ENCODE measurements around the gene IGSF23. TPM values are rescaled to one million over a fixed set of nuclear protein-coding genes. Genes with fewer than 3 reads are reported as not detected.

The IGSF23 gene
- total and polyA plus RNA-seq, 2 experiments from 2014 or later: not detected

DNA sequence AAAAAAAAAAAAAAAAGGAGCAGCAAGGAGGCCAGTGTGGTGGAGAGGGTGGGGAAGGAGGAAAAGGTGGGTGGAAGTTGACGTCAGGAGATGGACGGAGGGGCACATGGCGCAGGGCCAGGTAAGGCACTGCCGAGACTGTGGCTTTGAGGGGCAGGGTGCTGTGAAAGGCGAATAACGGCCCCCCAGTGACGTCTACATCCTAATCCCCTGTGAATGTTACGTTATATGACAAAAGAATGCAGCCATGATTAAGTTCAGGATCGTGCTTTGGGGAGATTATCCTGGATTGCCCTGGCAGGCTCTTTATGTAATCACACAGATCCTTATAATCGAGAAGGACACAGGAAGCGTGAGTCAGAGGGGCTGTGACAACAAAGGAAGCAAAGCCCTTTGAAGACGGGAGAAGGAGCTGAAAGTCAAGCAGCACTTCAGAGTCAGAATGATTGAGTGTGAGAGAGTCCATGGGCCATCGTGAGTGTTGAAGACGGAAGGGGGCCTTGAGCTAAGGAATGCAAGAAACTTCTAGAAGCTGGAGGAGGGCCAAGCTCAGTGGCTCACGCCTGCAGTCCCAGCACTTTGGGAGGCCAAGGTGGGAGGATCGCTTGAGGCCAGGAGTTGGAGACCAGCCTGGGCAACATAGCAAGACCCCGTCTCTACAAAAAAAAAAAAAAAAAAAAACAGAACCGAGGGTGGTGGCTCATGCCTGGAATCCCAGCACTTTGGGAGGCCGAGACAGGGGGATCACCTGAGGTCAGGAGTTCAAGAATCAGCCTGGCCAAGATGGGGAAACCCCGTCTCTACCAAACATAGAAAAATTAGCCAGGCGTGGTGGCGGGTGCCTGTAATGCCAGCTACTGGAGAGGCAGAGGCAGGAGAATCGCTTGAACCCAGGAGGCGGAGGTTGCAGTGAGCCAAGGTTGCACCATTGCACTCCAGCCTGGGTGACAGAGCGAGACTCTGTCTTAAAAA lies 71.8 kb downstream of the IGSF23 start:
- H3K27ac ChIP-seq (ENCODE audit: low read depth): no peak overlapping the region
- H3K79me2 ChIP-seq (replicated peaks; ENCODE audit: insufficient read depth): no peaks in the 10 kb centered on the region
- no peak overlapping the region for H3K4me2 ChIP-seq
- no peak for ATAC-seq
- TF ChIP-seq ZNF331 (CRISPR knock-in tag; IDR thresholded peaks at IDR 0.05; ENCODE audit: low read depth): no peak
- no peak for TF ChIP-seq CREB1 (CRISPR knock-in tag; IDR thresholded peaks at IDR 0.05; ENCODE audit: low read depth)
- H3K36me3 ChIP-seq (ENCODE audit: insufficient read depth): no peaks in the 10 kb centered on the region
- Mint-ChIP-seq H3K27me3 (ENCODE audit: insufficient read depth, low read depth, poor library complexity) (peaks cover 11% of the 10 kb centered on the region), H3K36me3 (ENCODE audit: low read depth) (no peaks in the 10 kb centered on the region), H3K9me3 (no peaks in the 10 kb centered on the region; the same call in 2 of the 3 replicates), H3K27ac (no peak overlapping the region), H3K4me1 (peaks cover 16% of the 10 kb centered on the region; the same call in 2 of the 3 replicates), H3K4me3 (no peak overlapping the region)
- H3K27me3 ChIP-seq (ENCODE audit: insufficient read depth): no peaks in the 10 kb centered on the region
- peak; percentile 60 for DNase-seq (ENCODE audit: low spot score)
- H3K4me3 ChIP-seq: no peak overlapping the region
- no peaks in the 10 kb centered on the region for H3K9me2 ChIP-seq (ENCODE audit: insufficient read depth)
- H3K4me1 ChIP-seq (ENCODE audit: insufficient read depth): 0 out of 2 replicates have a peak, but pooled peaks cover 6% of the 10 kb centered on the region
- no peaks in the 10 kb centered on the region for H4K20me1 ChIP-seq (replicated peaks; ENCODE audit: insufficient read depth)
- 0 out of 2 replicates have a peak overlapping the region, but pooled peaks have one; percentile 69 for H2AFZ ChIP-seq
- H3F3A ChIP-seq (replicated peaks; ENCODE audit: low read depth): no peaks in the 10 kb centered on the region

GRCh38 chr19:44685877-44686276 lies 72.5 kb downstream of the IGSF23 start:
- Histone ChIP-seq H3K4me3 (no peak overlapping the region), H3K9me2 (ENCODE audit: insufficient read depth) (no peaks in the 10 kb centered on the region), H3K4me1 (ENCODE audit: insufficient read depth) (0 out of 2 replicates have a peak, but pooled peaks cover 6% of the 10 kb centered on the region), H3K4me2 (no peak overlapping the region), H3K27ac (ENCODE audit: low read depth) (no peak overlapping the region), H3K79me2 (replicated peaks; ENCODE audit: insufficient read depth) (no peaks in the 10 kb centered on the region), H3F3A (replicated peaks; ENCODE audit: low read depth) (no peaks in the 10 kb centered on the region), H3K36me3 (ENCODE audit: insufficient read depth) (no peaks in the 10 kb centered on the region), H4K20me1 (replicated peaks; ENCODE audit: insufficient read depth) (no peaks in the 10 kb centered on the region), H2AFZ (no peak overlapping the region), H3K27me3 (ENCODE audit: insufficient read depth) (no peaks in the 10 kb centered on the region)
- Mint-ChIP-seq H3K27ac (no peak overlapping the region), H3K9me3 (no peaks in the 10 kb centered on the region; the same call in 2 of the 3 replicates), H3K36me3 (ENCODE audit: low read depth) (no peaks in the 10 kb centered on the region), H3K27me3 (ENCODE audit: insufficient read depth, low read depth, poor library complexity) (peaks cover 11% of the 10 kb centered on the region), H3K4me1 (peaks cover 16% of the 10 kb centered on the region; the same call in 2 of the 3 replicates), H3K4me3 (no peak overlapping the region)
- no peak for TF ChIP-seq NANOG (IDR thresholded peaks at IDR 0.05; ENCODE audit: borderline replicate concordance)
- no peak for TF ChIP-seq STAT1 (IDR thresholded peaks at IDR 0.05; ENCODE audit: unreplicated experiment)
- TF ChIP-seq ZNF331 (CRISPR knock-in tag; IDR thresholded peaks at IDR 0.05; ENCODE audit: low read depth): no peak
- TF ChIP-seq, protein P1, sequence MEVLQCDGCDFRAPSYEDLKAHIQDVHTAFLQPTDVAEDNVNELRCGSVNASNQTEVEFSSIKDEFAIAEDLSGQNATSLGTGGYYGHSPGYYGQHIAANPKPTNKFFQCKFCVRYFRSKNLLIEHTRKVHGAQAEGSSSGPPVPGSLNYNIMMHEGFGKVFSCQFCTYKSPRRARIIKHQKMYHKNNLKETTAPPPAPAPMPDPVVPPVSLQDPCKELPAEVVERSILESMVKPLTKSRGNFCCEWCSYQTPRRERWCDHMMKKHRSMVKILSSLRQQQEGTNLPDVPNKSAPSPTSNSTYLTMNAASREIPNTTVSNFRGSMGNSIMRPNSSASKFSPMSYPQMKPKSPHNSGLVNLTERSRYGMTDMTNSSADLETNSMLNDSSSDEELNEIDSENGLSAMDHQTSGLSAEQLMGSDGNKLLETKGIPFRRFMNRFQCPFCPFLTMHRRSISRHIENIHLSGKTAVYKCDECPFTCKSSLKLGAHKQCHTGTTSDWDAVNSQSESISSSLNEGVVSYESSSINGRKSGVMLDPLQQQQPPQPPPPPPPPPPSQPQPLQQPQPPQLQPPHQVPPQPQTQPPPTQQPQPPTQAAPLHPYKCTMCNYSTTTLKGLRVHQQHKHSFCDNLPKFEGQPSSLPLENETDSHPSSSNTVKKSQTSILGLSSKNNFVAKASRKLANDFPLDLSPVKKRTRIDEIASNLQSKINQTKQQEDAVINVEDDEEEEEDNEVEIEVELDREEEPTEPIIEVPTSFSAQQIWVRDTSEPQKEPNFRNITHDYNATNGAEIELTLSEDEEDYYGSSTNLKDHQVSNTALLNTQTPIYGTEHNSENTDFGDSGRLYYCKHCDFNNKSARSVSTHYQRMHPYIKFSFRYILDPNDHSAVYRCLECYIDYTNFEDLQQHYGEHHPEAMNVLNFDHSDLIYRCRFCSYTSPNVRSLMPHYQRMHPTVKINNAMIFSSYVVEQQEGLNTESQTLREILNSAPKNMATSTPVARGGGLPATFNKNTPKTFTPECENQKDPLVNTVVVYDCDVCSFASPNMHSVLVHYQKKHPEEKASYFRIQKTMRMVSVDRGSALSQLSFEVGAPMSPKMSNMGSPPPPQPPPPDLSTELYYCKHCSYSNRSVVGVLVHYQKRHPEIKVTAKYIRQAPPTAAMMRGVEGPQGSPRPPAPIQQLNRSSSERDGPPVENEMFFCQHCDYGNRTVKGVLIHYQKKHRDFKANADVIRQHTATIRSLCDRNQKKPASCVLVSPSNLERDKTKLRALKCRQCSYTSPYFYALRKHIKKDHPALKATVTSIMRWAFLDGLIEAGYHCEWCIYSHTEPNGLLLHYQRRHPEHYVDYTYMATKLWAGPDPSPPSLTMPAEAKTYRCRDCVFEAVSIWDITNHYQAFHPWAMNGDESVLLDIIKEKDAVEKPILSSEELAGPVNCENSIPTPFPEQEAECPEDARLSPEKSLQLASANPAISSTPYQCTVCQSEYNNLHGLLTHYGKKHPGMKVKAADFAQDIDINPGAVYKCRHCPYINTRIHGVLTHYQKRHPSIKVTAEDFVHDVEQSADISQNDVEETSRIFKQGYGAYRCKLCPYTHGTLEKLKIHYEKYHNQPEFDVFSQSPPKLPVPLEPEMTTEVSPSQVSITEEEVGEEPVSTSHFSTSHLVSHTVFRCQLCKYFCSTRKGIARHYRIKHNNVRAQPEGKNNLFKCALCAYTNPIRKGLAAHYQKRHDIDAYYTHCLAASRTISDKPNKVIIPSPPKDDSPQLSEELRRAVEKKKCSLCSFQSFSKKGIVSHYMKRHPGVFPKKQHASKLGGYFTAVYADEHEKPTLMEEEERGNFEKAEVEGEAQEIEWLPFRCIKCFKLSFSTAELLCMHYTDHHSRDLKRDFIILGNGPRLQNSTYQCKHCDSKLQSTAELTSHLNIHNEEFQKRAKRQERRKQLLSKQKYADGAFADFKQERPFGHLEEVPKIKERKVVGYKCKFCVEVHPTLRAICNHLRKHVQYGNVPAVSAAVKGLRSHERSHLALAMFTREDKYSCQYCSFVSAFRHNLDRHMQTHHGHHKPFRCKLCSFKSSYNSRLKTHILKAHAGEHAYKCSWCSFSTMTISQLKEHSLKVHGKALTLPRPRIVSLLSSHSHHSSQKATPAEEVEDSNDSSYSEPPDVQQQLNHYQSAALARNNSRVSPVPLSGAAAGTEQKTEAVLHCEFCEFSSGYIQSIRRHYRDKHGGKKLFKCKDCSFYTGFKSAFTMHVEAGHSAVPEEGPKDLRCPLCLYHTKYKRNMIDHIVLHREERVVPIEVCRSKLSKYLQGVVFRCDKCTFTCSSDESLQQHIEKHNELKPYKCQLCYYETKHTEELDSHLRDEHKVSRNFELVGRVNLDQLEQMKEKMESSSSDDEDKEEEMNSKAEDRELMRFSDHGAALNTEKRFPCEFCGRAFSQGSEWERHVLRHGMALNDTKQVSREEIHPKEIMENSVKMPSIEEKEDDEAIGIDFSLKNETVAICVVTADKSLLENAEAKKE (CRISPR knock-in tag; IDR thresholded peaks at IDR 0.05): no peak
- no peak for TF ChIP-seq ETS1 (IDR thresholded peaks at IDR 0.05)
- ATAC-seq (no peak), DNase-seq (ENCODE audit: low spot score) (no peak)

Data from GM23338 (cell line).